DOHH2 (cell line): ENCODE measurements around the gene ADCY7.

ENCODE experiments used
- CTCF ChIP-seq: fragments of 200-600 bp; sonication (generic); IDR thresholded peaks from one replicate; pipeline ENCODE4 v1.5.1; 2014; ENCODE audit warnings: antibody characterized with exemption, mild to moderate bottlenecking, low read depth, low read length; ENCODE audit not compliant: poor library complexity, severe bottlenecking
- EZH2phosphoT487 ChIP-seq: fragments of 200-600 bp; sonication (generic); IDR thresholded peaks from 2 replicates; pipeline ENCODE4 v1.6.1; 2017; ENCODE audit warnings: borderline replicate concordance, mild to moderate bottlenecking, antibody characterized with exemption, low read length, moderate library complexity, mixed read lengths

GRCh38 chr16:50269769-50270509, 3.6 kb downstream of the ADCY7 start:
- TF ChIP-seq CTCF (no peak), EZH2phosphoT487 (no peak)
